Retina (tissue), 1 donor: ENCODE data around the gene MPV17.
"Not testable (repeated sequence)": the region's sequence is repeated elsewhere in the genome, so short reads cannot be mapped to it uniquely, and the experiment has no call there.

ENCODE experiments used
- DNase-seq: peaks from one replicate; pipeline ENCODE4 v3.0.0-alpha.2; 2016

MPV17 gene

DNA sequence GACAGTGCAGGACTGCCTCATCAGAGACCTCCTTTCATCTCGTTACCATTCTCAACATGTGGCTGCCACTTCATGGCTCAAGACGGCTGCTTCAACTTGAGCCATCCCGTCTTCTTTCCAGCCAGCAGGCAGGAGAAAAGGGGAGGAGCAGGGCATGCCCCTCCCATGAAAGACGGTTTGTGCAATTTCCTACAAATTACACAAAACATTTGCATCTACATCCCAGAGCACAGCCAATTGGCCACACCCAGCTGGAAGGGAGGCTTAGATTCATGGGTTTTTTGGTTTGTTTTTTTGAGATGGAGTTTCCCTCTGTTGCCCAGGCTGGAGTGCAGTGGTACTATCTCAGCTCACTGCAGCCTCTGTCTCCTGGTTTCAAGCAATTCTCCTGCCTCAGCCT is 26.4 kb downstream of the MPV17 start:
- no peak for DNase-seq

DNA sequence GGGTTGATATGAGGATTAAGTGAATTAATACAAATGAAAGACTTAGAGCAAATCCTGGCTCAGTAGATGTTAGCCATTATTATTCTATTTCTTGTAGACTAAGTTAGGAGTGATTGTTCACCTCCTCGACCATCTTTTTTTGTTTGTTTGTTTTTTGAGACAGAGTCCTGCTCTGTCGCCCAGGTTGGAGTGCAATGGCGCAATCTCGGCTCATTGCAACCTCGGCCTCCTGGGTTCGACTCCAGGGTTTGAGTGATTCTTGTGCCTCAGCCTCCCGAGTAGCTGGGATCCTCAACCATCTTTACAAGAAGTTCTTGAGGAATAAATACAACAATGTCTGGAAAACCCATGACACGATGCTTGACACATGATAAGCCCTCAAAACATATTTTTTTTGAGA is 28.0 kb downstream of the MPV17 start:
- DNase-seq = no peak

DNA sequence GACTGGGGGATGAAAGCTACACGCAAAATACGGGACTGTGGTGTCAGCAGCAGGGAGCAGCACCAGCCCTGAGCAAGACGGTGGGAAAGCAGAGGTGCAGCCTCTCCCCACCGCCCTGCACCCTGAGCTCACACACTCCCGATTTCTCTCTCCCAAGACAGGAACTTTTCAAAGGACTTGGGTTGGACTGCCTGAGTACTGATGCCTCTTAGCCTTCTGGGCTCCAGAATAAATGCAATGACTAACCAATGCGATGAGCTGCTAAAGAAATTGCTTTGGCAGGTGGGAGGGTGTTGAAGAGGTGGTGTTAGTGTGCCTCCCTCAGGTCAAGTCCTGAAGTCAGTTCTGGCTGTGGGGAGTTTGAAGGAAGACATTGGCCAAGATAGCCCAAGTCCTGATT is 31.0 kb downstream of the MPV17 start:
- DNase-seq = no peak

DNA sequence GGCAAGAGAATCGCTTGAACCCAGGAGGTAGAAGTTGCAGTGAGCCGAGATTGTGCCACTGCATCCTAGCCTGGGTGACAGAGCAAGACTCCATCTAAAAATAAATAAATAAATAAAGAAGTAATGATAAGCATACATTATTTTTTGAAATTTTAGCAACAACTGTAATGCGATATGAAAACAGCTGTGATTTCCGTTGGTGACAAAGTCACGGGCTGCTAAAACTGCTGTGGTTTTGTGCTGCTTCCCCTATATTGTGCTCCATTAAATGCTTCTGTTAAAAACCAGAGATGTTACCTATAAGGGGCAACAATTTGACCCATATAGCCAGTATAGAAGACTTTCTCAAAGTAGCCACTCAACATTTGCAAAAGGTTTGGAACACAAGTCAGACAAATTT is 32.3 kb downstream of the MPV17 start:
- DNase-seq = no peak

DNA sequence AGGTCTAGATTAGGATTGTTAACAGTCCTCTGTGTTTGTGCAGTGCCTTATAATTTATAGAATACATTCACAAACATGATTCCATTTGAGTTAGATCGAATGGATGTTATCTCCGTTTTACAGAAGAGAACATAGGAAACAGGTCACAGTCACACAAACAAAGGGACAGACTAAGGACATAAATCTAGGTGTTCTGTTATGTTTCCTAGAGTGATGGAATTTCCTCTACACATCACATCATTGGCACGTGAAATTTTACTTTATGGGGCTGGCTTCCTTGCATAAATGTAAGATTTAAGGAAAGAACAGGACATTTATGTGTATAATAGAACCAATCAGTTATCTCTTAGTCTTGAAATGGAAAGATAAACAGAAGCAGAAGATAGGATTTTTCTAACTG is 34.3 kb downstream of the MPV17 start:
- DNase-seq = no peak

DNA sequence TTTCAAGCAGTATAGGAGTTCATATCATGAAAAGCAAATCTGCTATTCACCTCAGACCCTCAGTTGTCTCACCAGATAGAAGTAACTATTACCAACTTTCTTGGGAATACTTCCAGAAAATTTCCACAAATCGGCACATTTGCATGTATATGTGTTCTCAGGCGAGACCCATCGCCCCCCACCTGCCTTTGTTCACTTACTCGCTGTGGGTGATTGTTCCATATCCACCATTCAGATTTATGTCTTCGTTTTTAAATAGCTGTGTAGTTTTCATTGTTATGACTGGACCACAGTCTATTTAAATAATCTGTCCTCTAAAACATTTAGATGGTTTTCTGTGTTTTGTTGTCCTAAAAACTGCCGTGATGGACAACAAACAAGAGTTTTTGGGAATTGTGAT is 37.4 kb downstream of the MPV17 start:
- no peak for DNase-seq

DNA sequence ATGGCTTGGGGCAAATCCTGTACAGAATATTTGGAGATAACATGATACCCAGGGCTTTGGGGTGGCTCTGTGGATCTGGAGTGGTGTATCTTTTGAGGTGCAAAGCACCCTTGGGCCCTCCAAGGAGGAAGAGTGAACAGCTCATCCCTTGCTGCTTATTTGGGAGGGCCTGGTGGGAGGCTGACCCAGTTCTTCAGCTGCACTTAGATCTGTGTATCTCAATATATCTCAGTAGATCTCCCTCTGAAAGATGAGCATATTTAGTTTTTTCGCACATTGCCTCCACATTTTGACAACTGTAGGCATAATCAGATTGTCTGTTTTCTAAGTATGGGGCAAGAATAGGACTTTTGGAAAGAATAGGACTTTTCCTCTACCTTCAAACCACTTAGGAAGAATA is 37.9 kb downstream of the MPV17 start:
- no peak for DNase-seq

DNA sequence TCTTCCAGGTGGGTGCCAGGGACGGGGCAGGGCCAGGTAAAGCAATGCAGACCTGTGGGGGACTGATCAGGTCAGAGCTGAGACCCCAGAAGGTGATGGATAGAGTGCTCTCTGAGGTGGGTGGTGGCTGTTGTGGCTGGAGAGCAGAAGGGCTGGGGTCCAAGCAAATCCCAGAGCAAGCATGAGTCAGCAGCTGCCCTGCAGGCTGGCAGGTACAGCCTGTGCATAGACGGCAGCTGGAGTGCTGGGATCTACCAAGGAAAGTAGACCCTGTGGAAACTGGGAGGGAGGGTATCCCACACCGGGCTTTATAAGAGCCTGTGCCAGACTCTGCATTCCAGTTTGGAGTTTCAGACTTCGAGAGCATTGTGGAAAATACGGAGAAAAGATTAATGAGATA is 40.0 kb downstream of the MPV17 start:
- no peak for DNase-seq

DNA sequence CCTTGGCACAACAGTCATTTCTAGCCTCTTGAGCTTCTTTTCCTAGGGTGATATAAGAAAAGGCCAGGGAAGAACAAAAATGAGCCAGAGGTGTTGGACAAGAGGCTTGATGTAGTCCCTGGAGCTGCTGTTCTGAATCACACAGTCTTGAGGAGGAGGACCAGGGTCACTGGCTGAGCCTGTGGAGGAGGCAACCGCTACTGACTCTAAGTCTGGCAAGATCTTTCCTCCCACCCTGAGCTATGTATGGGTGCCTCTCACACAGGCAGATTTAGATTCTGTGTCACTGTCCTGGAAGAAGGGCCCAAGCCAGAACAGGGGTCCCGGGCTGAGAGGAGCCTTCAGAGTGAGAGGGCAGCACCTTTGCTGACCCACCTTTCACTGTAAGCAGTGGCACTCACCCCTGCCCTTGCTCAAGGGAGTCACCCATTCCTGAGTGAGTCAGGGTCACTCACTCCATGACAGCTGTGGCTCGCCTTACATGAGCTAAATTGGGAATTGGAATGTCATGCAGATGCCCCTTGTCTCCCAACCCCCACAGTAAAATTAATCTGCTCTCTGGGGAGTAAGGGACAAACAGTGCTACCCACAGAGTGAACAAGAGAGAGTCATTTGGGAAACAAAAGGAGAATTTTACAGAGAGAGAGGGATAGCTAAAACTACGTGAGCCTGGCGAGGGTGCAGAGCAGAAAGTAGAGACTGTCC is 40.9 kb downstream of the MPV17 start, which contains the start of gene TRIM54:
TRIM54 (plus strand) TSS at position 575 of the 705 bp plus-strand sequence. CDS start 303 bp downstream, outside the sequence.
- no peak for DNase-seq

DNA sequence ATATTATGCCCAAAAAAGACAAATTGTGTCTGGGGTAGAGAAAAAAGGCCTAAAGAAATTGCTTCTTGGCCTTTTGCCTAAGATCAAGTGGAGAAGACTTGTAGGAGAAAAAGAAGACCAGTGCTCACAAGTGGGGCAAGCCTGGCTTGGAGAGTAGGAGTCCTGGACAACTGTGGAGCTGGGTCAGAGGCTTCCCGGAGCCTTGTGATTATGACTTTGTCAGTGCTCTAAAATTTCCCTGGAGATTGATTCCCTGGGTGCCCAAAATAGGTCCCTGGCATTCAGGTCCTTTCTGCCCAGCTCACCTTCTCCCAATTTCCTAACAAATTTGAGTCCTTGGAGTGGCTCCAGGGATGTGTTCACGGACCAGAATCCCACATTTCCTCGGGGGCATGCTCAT is 41.5 kb downstream of the MPV17 start:
- no peak for DNase-seq

DNA sequence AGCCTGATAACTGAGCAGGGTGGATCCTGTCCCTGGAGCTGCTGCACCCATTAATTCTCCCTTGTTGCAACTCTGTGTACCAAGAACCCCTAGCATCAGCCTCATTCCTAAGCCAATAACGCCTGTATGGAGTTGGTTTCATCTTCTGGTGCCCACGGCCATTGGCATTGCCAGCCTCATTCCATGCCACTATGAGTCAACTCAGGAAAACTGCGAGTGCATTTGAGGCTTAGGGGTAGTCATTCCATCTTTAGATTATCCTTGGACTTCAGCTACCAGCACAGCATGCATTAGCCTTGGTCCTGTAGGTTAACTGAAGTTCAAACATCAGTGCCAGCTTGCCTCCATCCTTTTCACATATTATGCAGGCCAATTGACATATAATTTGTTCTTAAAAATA is 42.1 kb downstream of the MPV17 start:
- no peak for DNase-seq

DNA sequence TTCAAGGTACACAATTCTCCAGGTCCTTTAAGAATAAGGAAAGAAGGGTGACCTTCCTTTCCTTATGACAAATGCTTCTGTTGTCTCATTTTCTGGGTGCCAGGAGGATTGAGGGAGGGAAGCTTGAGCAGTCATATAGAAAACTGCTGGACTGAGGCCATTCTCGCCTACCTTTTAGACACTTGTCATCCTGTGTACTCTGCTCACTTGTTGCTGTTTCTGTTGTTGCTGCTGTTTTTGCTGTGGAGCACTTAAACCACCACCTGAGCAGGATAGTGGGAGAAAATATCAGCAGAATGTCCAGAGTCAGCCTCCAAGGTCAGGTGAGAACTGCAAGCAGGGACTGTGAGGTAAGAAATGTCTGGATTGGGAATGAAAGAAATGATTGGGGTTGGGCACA is 44.9 kb downstream of the MPV17 start:
- DNase-seq = no peak

DNA sequence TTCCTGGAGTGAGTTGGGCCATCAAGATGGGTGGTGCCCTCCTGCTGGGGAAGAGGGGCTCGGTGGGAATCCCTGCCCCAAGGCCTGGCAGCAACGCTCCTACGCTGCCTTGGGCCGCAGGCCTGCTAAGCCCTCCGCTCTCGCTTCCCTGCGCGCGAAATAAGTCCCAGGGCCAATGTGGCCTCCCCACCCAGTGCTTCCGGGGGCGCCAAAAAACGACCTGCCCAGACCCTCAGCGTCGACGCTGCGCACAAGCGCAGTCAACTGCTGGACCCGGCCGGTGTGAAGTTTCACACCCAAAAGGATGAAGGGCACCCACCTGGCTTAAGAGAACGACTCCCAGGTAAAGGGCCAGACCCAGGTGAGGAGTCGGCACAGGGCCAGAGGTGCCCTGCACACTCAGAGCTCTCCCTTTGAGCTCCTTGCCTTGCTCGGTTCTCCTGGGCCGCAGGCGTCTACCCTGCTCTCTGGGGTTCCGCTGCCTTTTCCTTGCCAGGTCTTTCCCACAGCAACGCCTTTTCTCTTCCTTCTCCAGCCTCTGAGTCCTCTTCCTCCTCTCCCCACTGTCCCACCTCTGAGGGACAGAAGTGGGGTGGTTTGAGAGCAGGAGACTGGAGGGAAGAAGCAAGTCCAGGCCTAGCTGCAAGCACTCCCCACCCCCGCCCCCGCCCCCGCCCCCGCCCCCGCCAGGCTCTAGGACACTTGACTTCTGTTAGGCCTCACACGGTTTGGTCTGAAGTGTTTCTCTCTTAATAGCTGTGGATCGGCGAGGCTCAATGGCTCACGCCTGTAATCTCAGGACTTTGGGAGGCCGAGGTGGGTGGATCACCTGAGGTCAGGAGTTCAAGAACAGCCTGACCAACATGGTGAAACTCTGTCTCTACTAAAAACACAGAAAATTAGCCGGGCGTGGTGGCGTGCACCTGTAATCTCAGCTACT is 47.4 kb downstream of the MPV17 start, which contains the start of gene DNAJC5G:
DNAJC5G (plus strand) TSS at position 223 of the 940 bp plus-strand sequence. CDS start 1,296 bp downstream, outside the sequence.
- no peak for DNase-seq

DNA sequence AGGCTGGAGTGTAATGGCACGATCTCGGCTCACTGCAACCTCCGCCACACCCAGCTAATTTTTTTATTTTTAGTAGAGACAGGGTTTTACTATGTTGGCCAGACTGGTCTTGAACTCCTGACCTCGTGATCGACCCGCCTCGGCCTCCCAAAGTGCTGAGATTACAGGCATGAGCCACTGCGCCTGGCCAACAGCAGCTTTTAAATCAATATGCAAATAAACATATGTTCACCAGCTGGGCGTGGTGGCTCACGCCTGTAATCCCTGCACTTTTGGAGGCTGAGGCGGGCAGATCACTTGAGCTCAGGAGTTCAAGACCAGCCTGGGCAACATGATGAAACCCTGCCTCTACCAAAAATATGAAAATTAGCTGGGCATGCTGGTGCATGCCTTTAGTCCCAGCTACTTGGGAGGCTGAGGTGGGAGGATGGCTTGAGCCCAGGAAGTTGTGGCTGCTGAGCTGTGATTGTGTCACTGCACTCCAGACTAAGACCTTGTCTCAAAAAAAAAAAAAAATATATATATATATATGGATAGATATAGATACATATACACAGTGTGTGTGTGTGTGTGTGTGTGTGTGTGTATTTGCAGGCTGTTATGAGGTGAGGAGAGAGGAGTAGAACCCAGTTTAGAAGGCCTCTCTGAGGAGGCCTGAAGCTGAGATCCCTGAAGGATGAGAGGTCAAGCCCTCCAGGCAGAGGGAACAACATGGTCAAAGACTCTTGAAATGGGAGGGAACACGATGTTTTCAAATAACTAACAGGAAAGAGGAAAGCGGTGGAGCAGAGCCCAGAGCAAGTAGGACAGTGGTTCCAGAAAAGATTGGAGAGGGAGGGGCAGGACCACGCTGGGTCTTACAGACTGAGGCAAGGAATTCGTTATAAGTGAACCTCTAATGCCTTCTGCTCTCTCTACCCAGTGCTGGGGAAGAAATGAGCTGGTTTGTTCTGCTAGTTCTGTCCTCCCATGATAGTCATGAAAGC is 50.1 kb downstream of the MPV17 start:
- DNase-seq = not testable (repeated sequence)

DNA sequence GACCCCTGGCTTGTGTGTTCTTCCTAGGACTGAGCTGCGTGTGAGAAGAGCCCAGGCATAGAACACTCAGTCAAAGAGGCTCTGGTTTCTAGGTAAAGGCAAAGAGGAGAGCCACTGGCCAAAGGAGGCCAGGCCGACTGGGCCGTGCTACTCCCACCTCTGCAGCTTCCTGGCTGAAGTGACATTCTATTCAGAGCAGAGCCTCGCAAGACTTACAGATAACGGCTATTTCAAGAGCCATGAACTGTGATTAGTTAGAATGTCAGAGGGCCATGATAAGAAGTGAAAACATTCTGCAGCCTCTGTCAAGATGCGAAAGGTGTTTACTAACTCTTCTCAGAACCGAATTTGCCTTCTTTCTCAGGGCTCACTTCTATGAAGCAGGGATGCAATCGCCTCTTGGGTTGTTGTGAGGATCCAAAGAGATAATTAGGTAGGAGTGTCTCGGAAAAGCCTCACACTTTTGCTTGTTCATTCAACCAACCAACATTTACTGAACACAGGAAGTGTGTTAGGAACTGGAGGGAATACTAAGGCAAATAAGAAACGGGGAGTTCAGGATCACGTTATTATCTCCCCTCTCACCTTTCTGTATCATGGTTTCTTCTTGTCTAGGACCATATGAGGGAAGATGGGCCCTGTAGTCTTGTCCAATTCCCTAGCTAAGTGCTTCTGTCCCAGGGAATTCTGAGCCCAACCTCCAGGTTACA is 51.1 kb downstream of the MPV17 start:
- no peak for DNase-seq

DNA sequence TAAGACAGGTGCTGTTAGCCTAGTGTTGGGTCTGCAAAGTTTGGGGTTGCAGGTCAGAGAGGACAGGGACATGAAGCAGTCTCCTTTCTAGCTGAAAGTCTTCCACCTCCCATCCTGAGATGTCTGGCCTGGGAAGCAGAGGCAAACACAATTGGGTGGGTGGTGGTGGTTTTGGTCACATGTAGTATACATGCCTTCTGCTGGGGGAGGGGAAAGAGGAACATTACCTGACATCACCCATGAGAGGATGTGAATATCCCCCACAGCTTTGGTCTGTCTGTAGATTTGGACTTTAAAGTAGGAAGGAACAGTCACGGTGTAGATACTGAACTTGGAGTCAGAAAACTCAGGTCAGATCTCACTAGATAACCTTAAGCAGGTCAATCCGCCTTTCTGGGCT is 52.2 kb downstream of the MPV17 start:
- DNase-seq = no peak

DNA sequence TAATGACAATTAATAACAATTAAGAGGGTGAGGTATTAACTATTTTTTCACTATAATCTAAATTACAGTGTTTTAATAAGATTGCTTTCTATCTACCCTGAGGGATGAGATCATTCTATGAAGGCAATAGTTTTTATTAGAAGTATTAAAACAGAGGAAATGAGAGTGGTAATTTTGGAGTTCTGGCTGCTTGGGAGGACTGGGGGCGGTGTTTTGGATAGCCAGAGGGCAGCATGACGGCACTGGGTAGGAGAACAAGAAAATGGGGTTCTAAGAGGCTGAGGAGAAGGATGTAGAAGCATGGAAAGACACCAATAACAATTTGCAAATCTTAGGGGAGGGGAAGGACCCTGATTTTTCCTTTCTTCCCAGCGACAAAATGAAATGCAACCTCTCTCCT is 52.8 kb downstream of the MPV17 start:
- DNase-seq = no peak

DNA sequence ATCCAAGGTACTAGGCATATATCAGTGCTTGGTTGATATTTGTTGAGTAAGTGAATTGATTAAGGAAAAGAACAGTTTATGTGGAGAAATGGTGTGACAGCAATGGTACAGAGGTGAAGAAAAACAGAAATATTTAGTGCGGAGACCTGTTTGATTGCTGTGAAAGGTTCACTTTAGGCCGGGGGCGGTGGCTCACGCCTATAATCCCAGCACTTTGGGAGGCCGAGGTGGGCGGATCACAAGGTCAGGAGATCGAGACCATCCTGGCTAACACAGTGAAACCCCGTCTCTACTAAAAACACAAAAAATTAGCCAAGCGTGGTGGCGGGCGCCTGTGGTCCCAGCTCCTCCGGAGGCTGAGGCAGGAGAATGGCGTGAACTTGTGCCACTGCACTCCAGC is 54.6 kb downstream of the MPV17 start:
- not testable (repeated sequence) for DNase-seq

DNA sequence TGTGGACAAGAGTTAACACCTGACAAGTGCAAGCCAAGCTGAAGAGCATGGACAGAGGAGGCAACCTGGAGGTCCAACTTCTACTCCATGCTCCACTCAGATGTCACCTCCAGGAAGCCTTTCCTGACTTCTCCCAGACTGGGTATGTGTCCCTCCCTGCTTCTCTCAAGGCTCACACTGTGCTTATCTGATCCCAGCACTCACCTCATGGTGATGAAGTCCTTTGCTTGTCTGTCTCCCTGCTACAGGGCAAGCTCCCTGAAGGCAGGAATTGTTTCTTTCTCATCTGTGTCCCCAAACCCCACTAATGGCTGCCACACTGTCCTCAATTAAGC is 57.4 kb downstream of the MPV17 start:
- DNase-seq = no peak

DNA sequence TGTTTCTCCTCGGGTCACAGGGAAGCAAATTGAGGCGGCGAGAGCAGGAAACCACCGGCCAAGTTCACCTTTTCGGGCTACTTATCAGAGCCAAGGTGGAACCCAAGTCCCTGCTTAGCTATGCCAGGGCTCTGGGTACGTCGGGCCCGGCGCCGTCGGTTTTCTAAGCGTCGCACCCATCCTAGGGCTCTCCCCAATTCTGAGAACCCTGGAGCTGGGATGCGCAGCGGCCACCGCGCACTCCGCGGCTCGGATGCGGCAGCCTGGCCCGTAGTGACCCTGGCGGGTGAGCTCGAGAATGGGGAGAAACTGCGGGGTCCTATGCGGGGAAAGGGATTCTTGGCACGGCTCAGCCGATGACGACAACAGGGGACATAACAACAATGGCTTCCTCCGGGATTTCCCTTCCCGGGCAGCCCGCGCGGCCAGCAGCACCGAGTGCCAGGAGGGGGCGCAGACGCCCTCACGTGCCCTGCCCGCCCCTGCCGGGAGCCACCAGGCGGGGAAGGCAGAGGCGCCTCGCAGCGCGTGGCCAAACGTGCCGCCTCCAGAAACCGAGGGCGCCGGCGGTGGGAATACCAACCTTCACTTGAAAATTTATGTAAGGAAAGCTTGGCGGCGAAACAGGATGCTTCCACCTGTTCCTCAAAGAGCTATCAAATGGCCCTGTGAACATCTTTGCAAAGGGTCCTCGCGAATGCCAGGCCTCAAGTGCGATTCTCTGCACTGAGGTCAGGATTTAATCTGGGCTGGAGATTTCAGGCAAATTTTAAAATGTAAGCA is 58.0 kb downstream of the MPV17 start:
- peak; percentile 89 for DNase-seq

DNA sequence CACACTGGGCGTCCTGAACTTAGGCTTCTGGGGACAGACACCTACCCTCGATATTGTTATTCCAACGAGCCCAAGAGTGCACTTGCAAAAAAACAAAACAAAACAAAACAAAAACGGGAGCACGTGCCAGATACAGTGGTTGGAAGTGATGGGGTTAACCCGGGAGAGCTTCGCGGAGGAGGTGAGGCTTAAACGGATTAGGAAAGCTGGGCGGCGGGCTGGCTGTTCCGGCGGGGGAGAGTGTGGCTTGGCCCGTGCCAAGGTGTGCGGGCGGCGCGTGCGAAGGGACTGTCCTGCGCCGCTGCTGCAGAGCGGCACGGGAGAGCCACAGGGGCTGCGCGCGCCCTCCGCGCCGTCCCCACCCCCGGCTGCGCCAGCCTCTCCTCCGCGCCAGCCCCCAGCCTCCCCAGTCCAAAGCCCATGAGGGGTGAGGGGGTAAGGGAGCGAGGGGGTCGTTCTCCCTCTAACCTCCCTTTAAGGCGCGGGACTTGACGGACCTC is 58.6 kb downstream of the MPV17 start:
- peak; percentile 46 for DNase-seq
